NCI-H146 (cell line): ENCODE measurements around the gene TBXA2R.

Experiments
- DNase-seq: peaks from one replicate; lab custom pipeline; 2025; lab: John Stamatoyannopoulos, UW

TBXA2R gene

GRCh38 chr19:3619631-3620012 lies 12.9 kb upstream of the TBXA2R start:
- no peak for DNase-seq

- DNase-seq = no peak
Measured at GRCh38 chr19:3618811-3619630, 12.3 kb upstream of the TBXA2R start.

GRCh38 chr19:3618144-3618810 lies 11.6 kb upstream of the TBXA2R start:
- DNase-seq = no peak

GRCh38 chr19:3617463-3617862 lies 10.8 kb upstream of the TBXA2R start:
- DNase-seq = no peak

- DNase-seq = no peak
Measured at GRCh38 chr19:3615524-3616135, 9.0 kb upstream of the TBXA2R start.

- DNase-seq = no peak
Measured at GRCh38 chr19:3614858-3615505, 8.3 kb upstream of the TBXA2R start.

- DNase-seq = no peak
Measured at GRCh38 chr19:3613818-3614661, 7.4 kb upstream of the TBXA2R start.

- no peak for DNase-seq
Measured at GRCh38 chr19:3612901-3613741, 6.4 kb upstream of the TBXA2R start.

GRCh38 chr19:3612330-3612729 lies 5.7 kb upstream of the TBXA2R start:
- no peak for DNase-seq

- DNase-seq = no peak
Measured at GRCh38 chr19:3611841-3612240, 5.2 kb upstream of the TBXA2R start.

GRCh38 chr19:3610745-3611717 lies 4.4 kb upstream of the TBXA2R start:
- DNase-seq = no peak

- DNase-seq = no peak
Measured at GRCh38 chr19:3609779-3610719, 3.4 kb upstream of the TBXA2R start.

- DNase-seq = no peak
Measured at GRCh38 chr19:3608750-3609322, 2.2 kb upstream of the TBXA2R start.

GRCh38 chr19:3608079-3608641 lies 1.5 kb upstream of the TBXA2R start:
- DNase-seq = no peak

GRCh38 chr19:3607303-3608078 lies 816 bp upstream of the TBXA2R start:
- DNase-seq = no peak

- peak; percentile 81 for DNase-seq
Measured at GRCh38 chr19:3606174-3606689, 443 bp downstream of the TBXA2R start.

GRCh38 chr19:3605770-3606169 lies 905 bp downstream of the TBXA2R start:
- no peak for DNase-seq
